CD4-positive, alpha-beta T cell (primary cell): ENCODE data around the gene DHCR24. TPM values are rescaled to one million over a fixed set of nuclear protein-coding genes. Genes with fewer than 3 reads are reported as not detected.

ENCODE experiments used
- ATAC-seq: fragments of 200-7000 bp; cut with Tn5 transposase; one replicate; pipeline ENCODE4 v1.10.0; 2022; ENCODE audit warnings: mild to moderate bottlenecking; ENCODE audit not compliant: poor library complexity
- CTCF ChIA-PET: fragments of 350-600 bp; sonication (Branson Sonifier 250); formaldehyde crosslinking; loops from one replicate; lab custom pipeline; 2021; ENCODE audit warnings: antibody characterized with exemption, inconsistent platforms; lab: Charles Lee
- POLR2A ChIA-PET: fragments of 350-600 bp; sonication (Branson Sonifier 250); formaldehyde crosslinking; loops from one replicate; lab custom pipeline; 2021; ENCODE audit warnings: antibody characterized with exemption, inconsistent platforms; lab: Charles Lee
- DNase-seq, 14 experiments: peaks; one replicate each; pipeline ENCODE4 v3.0.0-alpha.2; 2013 to 2020; ENCODE audit warnings: mixed read lengths in 2 of 14
- H3K27ac ChIP-seq, 2 donors: one replicate each; pipeline versions ENCODE4 v1.5.1 to v1.7.0; 2013; ENCODE audit warnings: low read length in 2 of 2, low read depth in 1 of 2, mild to moderate bottlenecking in 1 of 2
- H3K27me3 ChIP-seq, 2 experiments: 1 replicate in 1 of 2; 2 replicates in 1 of 2; pipeline versions ENCODE4 v1.6.1 to v1.7.0; 2013; ENCODE audit warnings: low read length in 2 of 2, control low read depth in 1 of 2, mild to moderate bottlenecking in 1 of 2, moderate library complexity in 1 of 2; ENCODE audit not compliant: insufficient read depth in 2 of 2, control insufficient read depth in 1 of 2
- H3K36me3 ChIP-seq: one replicate; pipeline ENCODE4 v1.6.1; 2013; ENCODE audit warnings: low read length, control low read depth; ENCODE audit not compliant: insufficient read depth
- H3K4me1 ChIP-seq: one replicate; pipeline ENCODE4 v1.6.1; 2013; ENCODE audit warnings: low read length, control low read depth; ENCODE audit not compliant: insufficient read depth
- H3K4me3 ChIP-seq: one replicate; pipeline ENCODE4 v1.5.1; 2013; ENCODE audit warnings: mild to moderate bottlenecking, low read length, moderate library complexity
- H3K9me3 ChIP-seq, 2 experiments: 1 replicate in 1 of 2; 2 replicates in 1 of 2; pipeline versions ENCODE4 v1.6.1 to v1.7.0; 2013; ENCODE audit warnings: low read length in 2 of 2, mild to moderate bottlenecking in 2 of 2, control low read depth in 1 of 2, moderate library complexity in 1 of 2; ENCODE audit not compliant: control insufficient read depth in 1 of 2, insufficient read depth in 1 of 2
- H3K27ac Mint-ChIP-seq: one replicate; pipeline ENCODE4 v1.8.0; 2020; ENCODE audit warnings: mixed read lengths
- H3K27me3 Mint-ChIP-seq: one replicate; pipeline ENCODE4 v1.8.0; 2021; ENCODE audit warnings: mixed read lengths
- H3K36me3 Mint-ChIP-seq: one replicate; pipeline ENCODE4 v1.8.0; 2021; ENCODE audit warnings: low read depth, mixed read lengths
- H3K4me1 Mint-ChIP-seq: one replicate; pipeline ENCODE4 v1.8.0; 2021; ENCODE audit warnings: low read depth, mixed read lengths
- H3K4me3 Mint-ChIP-seq: one replicate; pipeline ENCODE4 v1.8.0; 2020; ENCODE audit warnings: mild to moderate bottlenecking, mixed read lengths
- H3K9me3 Mint-ChIP-seq: one replicate; pipeline ENCODE4 v1.8.0; 2020; ENCODE audit warnings: mixed read lengths
- intact Hi-C, 2 experiments: fragments of 100-400 bp; cut with DNase I in 1 of 2; cut with micrococcal nuclease in 1 of 2; formaldehyde crosslinking; loops; one replicate each; pipeline versions ENCODE4 v1.15.1 to v1.9.0; 2023 to 2025; cut with DNase I, micrococcal nuclease
- total RNA-seq, 174 experiments: library from RNA in 2 of 174; stranded (reverse) in 2 of 174; gene quantifications; one replicate each; pipeline ENCODE4 v1.2.3 and lab custom pipeline; 2021 to 2026
- TF ChIP-seq, protein P1 (sequence below): fragments of 200-600 bp; IDR thresholded peaks from one replicate; pipeline ENCODE4 v1.8.0; 2022; ENCODE audit warnings: antibody characterized with exemption, mild to moderate bottlenecking

DHCR24 gene
- total RNA-seq, 2 experiments from 2014 or later = 0.34 to 0.55 TPM

- Mint-ChIP-seq H3K9me3 (peaks cover 6% of the 10 kb centered on the region), H3K4me1 (peaks cover 7% of the 10 kb centered on the region), H3K36me3 (peaks cover 12% of the 10 kb centered on the region), H3K27ac (no peak overlapping the region), H3K27me3 (no peaks in the 10 kb centered on the region), H3K4me3 (no peak overlapping the region)
- Histone ChIP-seq H3K27me3 (no peaks in the 10 kb centered on the region), H3K4me3 (no peak overlapping the region), H3K36me3 (no peaks in the 10 kb centered on the region), H3K4me1 (no peaks in the 10 kb centered on the region), H3K9me3 (peaks cover 6 to 17% of the 10 kb centered on the region in 2 experiments), H3K27ac (no peak overlapping the region)
- CTCF ChIA-PET = no interaction called here
- intact Hi-C loops = loop anchor here in 1 of 2 experiments (10.0 kb wide), 1 partner anchor 1335 kb away; no protein-coding TSS in a partner anchor
- ATAC-seq = no peak
- POLR2A ChIA-PET = no interaction called here
- DNase-seq = no peak
- TF ChIP-seq, protein P1, sequence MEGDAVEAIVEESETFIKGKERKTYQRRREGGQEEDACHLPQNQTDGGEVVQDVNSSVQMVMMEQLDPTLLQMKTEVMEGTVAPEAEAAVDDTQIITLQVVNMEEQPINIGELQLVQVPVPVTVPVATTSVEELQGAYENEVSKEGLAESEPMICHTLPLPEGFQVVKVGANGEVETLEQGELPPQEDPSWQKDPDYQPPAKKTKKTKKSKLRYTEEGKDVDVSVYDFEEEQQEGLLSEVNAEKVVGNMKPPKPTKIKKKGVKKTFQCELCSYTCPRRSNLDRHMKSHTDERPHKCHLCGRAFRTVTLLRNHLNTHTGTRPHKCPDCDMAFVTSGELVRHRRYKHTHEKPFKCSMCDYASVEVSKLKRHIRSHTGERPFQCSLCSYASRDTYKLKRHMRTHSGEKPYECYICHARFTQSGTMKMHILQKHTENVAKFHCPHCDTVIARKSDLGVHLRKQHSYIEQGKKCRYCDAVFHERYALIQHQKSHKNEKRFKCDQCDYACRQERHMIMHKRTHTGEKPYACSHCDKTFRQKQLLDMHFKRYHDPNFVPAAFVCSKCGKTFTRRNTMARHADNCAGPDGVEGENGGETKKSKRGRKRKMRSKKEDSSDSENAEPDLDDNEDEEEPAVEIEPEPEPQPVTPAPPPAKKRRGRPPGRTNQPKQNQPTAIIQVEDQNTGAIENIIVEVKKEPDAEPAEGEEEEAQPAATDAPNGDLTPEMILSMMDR = no peak
Measured at GRCh38 chr1:54819733-54820132, 67.3 kb downstream of the DHCR24 start.

- H3K4me3 Mint-ChIP-seq = no peak overlapping the region
- peaks cover 5% of the 10 kb centered on the region for H3K9me3 Mint-ChIP-seq
- TF ChIP-seq, protein P1 = no peak
- peaks cover 7% of the 10 kb centered on the region for H3K4me1 Mint-ChIP-seq
- peaks cover 5 to 11% of the 10 kb centered on the region in 2 experiments for H3K9me3 ChIP-seq
- no peaks in the 10 kb centered on the region for H3K4me1 ChIP-seq
- CTCF ChIA-PET = no interaction called here
- intact Hi-C loops = loop anchor here in 1 of 2 experiments (10.0 kb wide), 1 partner anchor 1334 kb away; no protein-coding TSS in a partner anchor
- H3K27ac Mint-ChIP-seq = no peak overlapping the region
- H3K4me3 ChIP-seq = no peak overlapping the region
- DNase-seq (no peak), ATAC-seq (no peak)
- no peaks in the 10 kb centered on the region for H3K36me3 ChIP-seq
- no peaks in the 10 kb centered on the region for H3K27me3 ChIP-seq
- POLR2A ChIA-PET = no interaction called here
- no peak overlapping the region for H3K27ac ChIP-seq
- H3K36me3 Mint-ChIP-seq = peaks cover 12% of the 10 kb centered on the region
- no peaks in the 10 kb centered on the region for H3K27me3 Mint-ChIP-seq
Measured at GRCh38 chr1:54819195-54819536, 67.8 kb downstream of the DHCR24 start.

DNA sequence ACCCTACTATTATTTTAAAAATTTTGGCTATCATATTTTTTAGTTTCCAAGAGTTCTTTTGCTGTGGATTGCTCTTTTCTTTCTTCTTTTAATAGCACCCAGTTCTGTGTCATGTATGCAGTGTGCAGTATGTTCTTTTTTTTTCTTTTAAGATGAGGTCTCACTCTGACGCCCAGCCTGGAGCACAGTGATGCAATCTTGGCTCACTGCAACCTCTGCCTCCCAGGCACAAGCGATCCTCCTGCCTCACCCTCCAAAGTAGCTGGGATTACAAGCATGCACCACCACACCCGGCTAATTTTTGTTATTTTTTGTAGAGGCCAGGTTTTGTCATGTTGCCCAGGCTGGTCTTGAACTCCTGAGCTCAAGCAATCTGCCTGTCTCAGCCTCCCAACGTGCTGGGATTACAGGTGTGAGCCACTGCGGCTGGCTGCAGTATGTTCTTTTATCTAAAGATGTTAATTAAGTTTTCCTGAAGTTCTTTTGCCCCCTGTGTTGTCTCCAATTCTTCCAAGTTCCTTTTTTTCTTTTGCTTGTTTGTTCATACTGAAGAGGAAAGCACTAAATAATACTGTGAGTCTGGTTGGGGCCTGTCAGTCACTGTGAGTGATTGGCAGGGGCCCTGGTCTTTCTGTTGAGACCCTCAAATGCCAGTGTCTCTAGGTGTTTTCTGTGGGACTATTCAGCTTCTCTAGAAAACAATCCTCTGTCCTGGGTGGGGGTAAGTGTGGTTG, 68.4 kb downstream of the DHCR24 start:
- H3K27me3 Mint-ChIP-seq = no peaks in the 10 kb centered on the region
- POLR2A ChIA-PET = no interaction called here

More for the DNA sequence above, 68.4 kb downstream of the DHCR24 start:
- CTCF ChIA-PET = no interaction called here
- no peak for DNase-seq
- peaks cover 0 to 6% of the 10 kb centered on the region in 2 experiments for H3K9me3 ChIP-seq
- intact Hi-C loops = loop anchor here in 1 of 2 experiments (10.0 kb wide), 1 partner anchor 1334 kb away; no protein-coding TSS in a partner anchor
- H3K4me3 ChIP-seq = no peak overlapping the region
- Mint-ChIP-seq H3K9me3 (peaks cover 2% of the 10 kb centered on the region), H3K36me3 (peaks cover 9% of the 10 kb centered on the region), H3K4me1 (peaks cover 7% of the 10 kb centered on the region), H3K27ac (peak overlapping the region; percentile 52), H3K4me3 (no peak overlapping the region)
- TF ChIP-seq, protein P1 = no peak
- H3K36me3 ChIP-seq = no peaks in the 10 kb centered on the region
- no peaks in the 10 kb centered on the region for H3K27me3 ChIP-seq
- H3K4me1 ChIP-seq = no peaks in the 10 kb centered on the region
- no peak overlapping the region for H3K27ac ChIP-seq
- no peak for ATAC-seq
